ENCODE measurements around the gene PDE11A. TPM values are rescaled to one million over a fixed set of nuclear protein-coding genes. Genes with fewer than 3 reads are reported as not detected.
"Not testable (repeated sequence)": the region's sequence is repeated elsewhere in the genome, so short reads cannot be mapped to it uniquely, and the experiment has no call there.

Gene PDE11A
- total RNA-seq, 1 experiment from 2014 or later: not detected

- H3K27ac Mint-ChIP-seq (ENCODE audit: low read depth, unreplicated experiment): no peak overlapping the region
- no peaks in the 10 kb centered on the region for H3K4me1 Mint-ChIP-seq (ENCODE audit: insufficient read depth, unreplicated experiment)
- no peaks in the 10 kb centered on the region for H3K9me3 Mint-ChIP-seq (ENCODE audit: unreplicated experiment)
- no peak overlapping the region for H3K4me3 Mint-ChIP-seq (ENCODE audit: unreplicated experiment)
- BruUV-seq (replicated peaks): no TSS peak
- CTCF ChIA-PET: interaction anchor here (0.6 to 3.4 kb wide), 41 partner anchors 9 to 683 kb away, joined by 3 to 23 read pairs (median 4); partner anchors contain the start of gene PDE11A
- peaks cover 43% of the 10 kb centered on the region for H3K27me3 Mint-ChIP-seq (ENCODE audit: insufficient read depth, unreplicated experiment)
- no peaks in the 10 kb centered on the region for H3K36me3 Mint-ChIP-seq (ENCODE audit: insufficient read depth, unreplicated experiment)
- TF ChIP-seq CTCF (IDR thresholded peaks at IDR 0.05; ENCODE audit: unreplicated experiment): peak; percentile 62
- POLR2A ChIA-PET: interaction anchor here (0.6 kb wide), 2 partner anchors 286 to 839 kb away, joined by 3 to 4 read pairs; no protein-coding TSS in a partner anchor
- DNase-seq (ENCODE audit: unreplicated experiment): peak; percentile 54
- intact Hi-C loops (cut with micrococcal nuclease): loop anchor here (1.0 to 10.0 kb wide), 3 partner anchors 110 to 615 kb away; partner anchors contain the start of gene RBM45
These were observed 273.0 kb downstream of the PDE11A start for GRCh38 chr2:177799531-177799930.

GRCh38 chr2:177797808-177798207 is 274.8 kb downstream of the PDE11A start:
- Mint-ChIP-seq H3K4me1 (ENCODE audit: insufficient read depth, unreplicated experiment) (no peaks in the 10 kb centered on the region), H3K27me3 (ENCODE audit: insufficient read depth, unreplicated experiment) (peaks cover 26% of the 10 kb centered on the region), H3K4me3 (ENCODE audit: unreplicated experiment) (no peak overlapping the region), H3K36me3 (ENCODE audit: insufficient read depth, unreplicated experiment) (no peaks in the 10 kb centered on the region), H3K9me3 (ENCODE audit: unreplicated experiment) (no peaks in the 10 kb centered on the region), H3K27ac (ENCODE audit: low read depth, unreplicated experiment) (no peak overlapping the region)
- no peak for DNase-seq (ENCODE audit: unreplicated experiment)
- POLR2A ChIA-PET: no interaction called here
- intact Hi-C loops (cut with micrococcal nuclease): loop anchor here (5.0 to 10.0 kb wide), 2 partner anchors 314 to 617 kb away; partner anchors contain the start of gene RBM45
- no TSS peak for BruUV-seq (replicated peaks)
- TF ChIP-seq CTCF (IDR thresholded peaks at IDR 0.05; ENCODE audit: unreplicated experiment): no peak
- CTCF ChIA-PET: interaction anchor here (0.6 to 2.1 kb wide), 7 partner anchors 11 to 383 kb away, joined by 3 to 8 read pairs (median 3); no protein-coding TSS in a partner anchor

- no peaks in the 10 kb centered on the region for H3K36me3 Mint-ChIP-seq (ENCODE audit: insufficient read depth, unreplicated experiment)
- H3K9me3 Mint-ChIP-seq (ENCODE audit: unreplicated experiment): no peaks in the 10 kb centered on the region
- POLR2A ChIA-PET: no interaction called here
- peaks cover 16% of the 10 kb centered on the region for H3K27me3 Mint-ChIP-seq (ENCODE audit: insufficient read depth, unreplicated experiment)
- H3K4me1 Mint-ChIP-seq (ENCODE audit: insufficient read depth, unreplicated experiment): no peaks in the 10 kb centered on the region
- H3K4me3 Mint-ChIP-seq (ENCODE audit: unreplicated experiment): no peak overlapping the region
- no peak for TF ChIP-seq CTCF (IDR thresholded peaks at IDR 0.05; ENCODE audit: unreplicated experiment)
- H3K27ac Mint-ChIP-seq (ENCODE audit: low read depth, unreplicated experiment): no peak overlapping the region
- BruUV-seq (replicated peaks): no TSS peak
- CTCF ChIA-PET: interaction anchor here (0.6 to 2.1 kb wide), 6 partner anchors 33 to 622 kb away, joined by 3 to 8 read pairs (median 4); no protein-coding TSS in a partner anchor
- intact Hi-C loops (cut with micrococcal nuclease): loop anchor here (5.0 to 10.0 kb wide), 2 partner anchors 315 to 618 kb away; partner anchors contain the start of gene RBM45
- no peak for DNase-seq (ENCODE audit: unreplicated experiment)
These were observed 275.7 kb downstream of the PDE11A start for GRCh38 chr2:177796654-177797415.

DNA sequence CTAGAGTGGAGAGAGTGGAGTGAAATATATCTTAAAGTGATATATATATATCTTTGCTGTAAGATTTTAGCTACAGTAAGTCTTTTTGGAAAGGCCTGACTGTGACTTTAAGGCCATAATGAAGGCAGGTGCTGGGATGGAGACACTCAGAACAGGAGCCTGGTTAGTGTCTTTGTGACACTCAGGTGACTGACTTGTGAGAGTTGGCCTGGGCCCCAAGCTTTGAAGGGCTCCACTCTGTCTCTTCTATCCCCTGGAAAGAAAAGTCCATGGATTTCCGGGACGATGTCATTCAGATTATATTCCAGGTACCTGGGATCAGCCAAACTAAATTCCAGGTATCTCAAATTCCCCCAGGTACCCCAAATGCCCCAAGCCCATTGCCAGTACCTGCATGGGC is 276.6 kb downstream of the PDE11A start:
- CTCF ChIA-PET: interaction anchor here (0.6 to 1.0 kb wide), 2 partner anchors 33 to 86 kb away, joined by 3 to 4 read pairs; no protein-coding TSS in a partner anchor
- H3K4me1 Mint-ChIP-seq (ENCODE audit: insufficient read depth, unreplicated experiment): no peaks in the 10 kb centered on the region
- no peak for TF ChIP-seq CTCF (IDR thresholded peaks at IDR 0.05; ENCODE audit: unreplicated experiment)
- intact Hi-C loops (cut with micrococcal nuclease): loop anchor here (5.0 to 10.0 kb wide), 2 partner anchors 316 to 619 kb away; partner anchors contain the start of gene RBM45
- no peak overlapping the region for H3K27ac Mint-ChIP-seq (ENCODE audit: low read depth, unreplicated experiment)
- H3K36me3 Mint-ChIP-seq (ENCODE audit: insufficient read depth, unreplicated experiment): no peaks in the 10 kb centered on the region
- DNase-seq (ENCODE audit: unreplicated experiment): no peak
- peaks cover 8% of the 10 kb centered on the region for H3K27me3 Mint-ChIP-seq (ENCODE audit: insufficient read depth, unreplicated experiment)
- no peak overlapping the region for H3K4me3 Mint-ChIP-seq (ENCODE audit: unreplicated experiment)
- H3K9me3 Mint-ChIP-seq (ENCODE audit: unreplicated experiment): no peaks in the 10 kb centered on the region
- POLR2A ChIA-PET: no interaction called here
- no TSS peak for BruUV-seq (replicated peaks)

GRCh38 chr2:177785143-177785542 is 287.4 kb downstream of the PDE11A start:
- H3K4me1 Mint-ChIP-seq (ENCODE audit: insufficient read depth, unreplicated experiment); intact Hi-C loops (cut with micrococcal nuclease); POLR2A ChIA-PET; H3K9me3 Mint-ChIP-seq (ENCODE audit: unreplicated experiment); H3K4me3 Mint-ChIP-seq (ENCODE audit: unreplicated experiment); H3K27ac Mint-ChIP-seq (ENCODE audit: low read depth, unreplicated experiment); CTCF ChIA-PET; H3K27me3 Mint-ChIP-seq (ENCODE audit: insufficient read depth, unreplicated experiment); H3K36me3 Mint-ChIP-seq (ENCODE audit: insufficient read depth, unreplicated experiment); BruUV-seq (replicated peaks): not testable (repeated sequence)
- peak; percentile 24 for DNase-seq (ENCODE audit: unreplicated experiment)

Data from MCF 10A (cell line).